ENCODE results near the gene NAP1L4.

DNA sequence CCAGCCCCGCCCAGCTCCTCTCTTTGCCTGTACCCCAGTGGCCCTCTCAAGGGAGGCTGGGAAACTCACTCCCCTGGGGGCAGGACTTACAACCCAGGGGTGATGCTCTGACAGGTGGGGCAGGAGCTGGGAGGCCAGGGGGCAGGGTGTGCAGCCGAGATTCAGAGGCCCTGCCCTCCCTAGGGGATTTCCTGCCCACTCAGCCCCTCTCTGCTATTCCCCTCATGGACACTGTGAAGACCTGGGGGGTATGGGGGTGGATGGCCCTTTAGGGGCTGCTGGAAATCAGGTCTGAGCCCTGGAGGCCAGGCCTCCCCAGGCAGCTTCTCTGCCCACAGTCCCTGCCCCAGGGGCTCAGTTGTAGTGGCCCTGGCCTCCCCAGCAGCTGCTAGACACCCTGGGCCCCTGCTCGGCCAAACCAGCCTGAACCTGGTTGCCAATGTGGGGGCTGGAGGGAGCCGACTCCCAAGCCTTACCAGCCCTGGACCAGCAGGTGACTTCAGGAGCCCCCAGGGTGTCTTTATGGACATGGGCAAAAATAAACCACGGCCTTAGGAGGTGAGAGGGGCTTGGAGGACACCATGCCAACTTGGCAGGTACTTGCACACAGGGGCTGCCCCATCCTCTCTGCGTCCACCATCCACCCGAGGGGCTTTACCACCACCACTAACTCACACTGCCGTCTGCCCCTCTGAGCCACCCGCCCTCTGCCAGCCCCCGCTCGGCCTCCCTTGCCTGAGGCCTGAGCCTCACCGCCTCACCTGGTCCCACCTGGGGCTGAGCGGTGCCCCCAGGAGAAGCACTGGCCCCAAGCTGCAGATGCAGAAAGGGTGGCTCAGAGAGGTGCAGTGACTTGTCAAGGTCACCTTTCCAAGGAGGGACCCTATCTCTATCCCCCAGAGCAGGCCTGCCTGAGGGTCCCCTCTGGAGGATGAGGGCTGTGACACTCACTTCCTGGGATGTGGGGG, 60.1 kb downstream of the NAP1L4 start:
- TF ChIP-seq REST (IDR thresholded peaks at IDR 0.05; ENCODE audit: insufficient read depth in 1 of 2, low read depth in 2 of 2, low read length in 1 of 2) (no peak), POLR2AphosphoS5 (IDR thresholded peaks at IDR 0.05; ENCODE audit: low read depth, low read length) (no peak), SIN3A (IDR thresholded peaks at IDR 0.05; ENCODE audit: borderline replicate concordance, insufficient read depth, low read depth, low read length) (no peak), CTCF (IDR thresholded peaks at IDR 0.05) (no peak)

Data from Panc1 (cell line).